ENCODE results near the gene GRID2. TPM values are rescaled to one million over a fixed set of nuclear protein-coding genes. Genes with fewer than 3 reads are reported as not detected.
"Not testable (repeated sequence)": the region's sequence is repeated elsewhere in the genome, so short reads cannot be mapped to it uniquely, and the experiment has no call there.

GRID2 gene
- total RNA-seq, 1 experiment from 2014 or later: not detected

DNA sequence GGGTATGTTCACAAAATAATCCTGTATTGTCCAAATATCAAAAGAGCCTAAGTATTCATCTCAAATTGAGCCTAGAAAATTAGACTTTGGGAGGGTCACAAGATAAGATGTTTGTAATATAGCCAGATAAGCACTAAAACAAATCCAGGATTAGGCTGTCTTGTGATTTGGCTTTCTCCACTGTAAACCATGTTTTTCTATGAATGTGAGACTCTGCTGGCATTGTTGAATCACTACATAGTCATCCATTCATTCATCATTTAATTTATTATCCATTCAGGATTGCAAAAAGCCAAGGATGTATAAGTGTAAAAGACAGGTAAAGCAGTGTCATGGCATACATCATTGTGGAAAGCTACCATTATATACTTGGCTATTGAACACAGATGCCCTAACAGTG, 148.0 kb downstream of the GRID2 start:
- Mint-ChIP-seq H3K36me3 (ENCODE audit: insufficient read depth, unreplicated experiment) (no peaks in the 10 kb centered on the region), H3K27ac (ENCODE audit: low read depth, unreplicated experiment) (no peak overlapping the region), H3K4me1 (ENCODE audit: insufficient read depth, unreplicated experiment) (peaks cover 13% of the 10 kb centered on the region), H3K9me3 (ENCODE audit: unreplicated experiment) (no peaks in the 10 kb centered on the region), H3K4me3 (ENCODE audit: unreplicated experiment) (no peak overlapping the region), H3K27me3 (ENCODE audit: insufficient read depth, unreplicated experiment) (no peaks in the 10 kb centered on the region)
- intact Hi-C loops (cut with micrococcal nuclease): no loop called here
- ChIA-PET POLR2A (no interaction called here), CTCF (no interaction called here)
- no peak for DNase-seq (ENCODE audit: unreplicated experiment)
- TF ChIP-seq, protein P1, sequence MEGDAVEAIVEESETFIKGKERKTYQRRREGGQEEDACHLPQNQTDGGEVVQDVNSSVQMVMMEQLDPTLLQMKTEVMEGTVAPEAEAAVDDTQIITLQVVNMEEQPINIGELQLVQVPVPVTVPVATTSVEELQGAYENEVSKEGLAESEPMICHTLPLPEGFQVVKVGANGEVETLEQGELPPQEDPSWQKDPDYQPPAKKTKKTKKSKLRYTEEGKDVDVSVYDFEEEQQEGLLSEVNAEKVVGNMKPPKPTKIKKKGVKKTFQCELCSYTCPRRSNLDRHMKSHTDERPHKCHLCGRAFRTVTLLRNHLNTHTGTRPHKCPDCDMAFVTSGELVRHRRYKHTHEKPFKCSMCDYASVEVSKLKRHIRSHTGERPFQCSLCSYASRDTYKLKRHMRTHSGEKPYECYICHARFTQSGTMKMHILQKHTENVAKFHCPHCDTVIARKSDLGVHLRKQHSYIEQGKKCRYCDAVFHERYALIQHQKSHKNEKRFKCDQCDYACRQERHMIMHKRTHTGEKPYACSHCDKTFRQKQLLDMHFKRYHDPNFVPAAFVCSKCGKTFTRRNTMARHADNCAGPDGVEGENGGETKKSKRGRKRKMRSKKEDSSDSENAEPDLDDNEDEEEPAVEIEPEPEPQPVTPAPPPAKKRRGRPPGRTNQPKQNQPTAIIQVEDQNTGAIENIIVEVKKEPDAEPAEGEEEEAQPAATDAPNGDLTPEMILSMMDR (IDR thresholded peaks at IDR 0.05; ENCODE audit: unreplicated experiment): no peak
- no TSS peak for BruUV-seq (replicated peaks)

DNA sequence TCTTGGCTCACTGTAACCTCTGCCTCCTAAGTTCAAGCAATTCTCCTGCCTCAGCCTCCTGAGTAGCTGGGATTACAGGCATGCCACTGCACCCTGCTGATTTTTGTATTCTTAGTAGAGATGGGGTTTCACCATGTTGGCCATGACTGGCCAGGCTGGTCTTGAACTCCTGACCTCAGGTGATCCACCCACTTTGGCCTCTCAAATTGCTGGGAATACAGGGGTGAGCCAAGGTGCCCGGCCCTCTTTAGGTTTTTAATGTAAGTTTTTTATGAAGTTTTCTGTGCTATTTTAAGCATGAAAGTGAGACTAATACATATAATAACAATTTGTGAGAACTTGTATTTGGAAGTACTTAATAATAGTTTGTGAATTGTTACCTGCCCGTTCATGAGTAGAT, 148.6 kb downstream of the GRID2 start:
- H3K9me3 Mint-ChIP-seq (ENCODE audit: unreplicated experiment); H3K36me3 Mint-ChIP-seq (ENCODE audit: insufficient read depth, unreplicated experiment); DNase-seq (ENCODE audit: unreplicated experiment); H3K27me3 Mint-ChIP-seq (ENCODE audit: insufficient read depth, unreplicated experiment); CTCF ChIA-PET; H3K4me3 Mint-ChIP-seq (ENCODE audit: unreplicated experiment); BruUV-seq (replicated peaks); intact Hi-C loops (cut with micrococcal nuclease); H3K27ac Mint-ChIP-seq (ENCODE audit: low read depth, unreplicated experiment): not testable (repeated sequence)
- POLR2A ChIA-PET: interaction anchor here (0.7 kb wide), 1 partner anchor 65 kb away, joined by 3 read pairs; no protein-coding TSS in a partner anchor
- peaks cover 16% of the 10 kb centered on the region for H3K4me1 Mint-ChIP-seq (ENCODE audit: insufficient read depth, unreplicated experiment)

DNA sequence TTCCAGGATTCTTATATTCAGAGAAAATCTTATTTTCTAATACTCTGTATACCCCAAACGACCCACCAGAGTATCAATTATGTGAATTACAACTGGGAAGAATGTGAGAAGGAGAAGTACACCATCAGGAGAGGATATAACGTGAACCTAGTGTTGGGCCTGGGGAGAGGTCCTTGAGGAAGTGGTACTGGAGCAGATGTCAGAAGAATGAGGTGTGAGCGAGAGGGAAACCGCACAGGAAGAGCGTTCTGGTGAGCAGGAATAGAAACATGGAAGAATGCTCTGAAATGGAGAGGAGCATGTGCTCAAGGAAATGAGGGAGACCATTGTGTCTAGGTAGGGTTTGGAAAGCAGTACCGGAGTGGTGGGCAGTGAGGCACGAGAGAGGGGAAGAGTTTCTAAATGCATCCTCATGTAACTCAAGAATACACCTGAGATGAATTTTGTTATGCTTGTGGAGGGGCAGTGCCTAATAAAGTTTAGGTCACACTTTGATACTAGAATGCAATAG, 151.6 kb downstream of the GRID2 start:
- intact Hi-C loops (cut with micrococcal nuclease): no loop called here
- Mint-ChIP-seq H3K9me3 (ENCODE audit: unreplicated experiment) (no peaks in the 10 kb centered on the region), H3K36me3 (ENCODE audit: insufficient read depth, unreplicated experiment) (no peaks in the 10 kb centered on the region), H3K27me3 (ENCODE audit: insufficient read depth, unreplicated experiment) (no peaks in the 10 kb centered on the region), H3K4me3 (ENCODE audit: unreplicated experiment) (no peak overlapping the region), H3K4me1 (ENCODE audit: insufficient read depth, unreplicated experiment) (peaks cover 16% of the 10 kb centered on the region), H3K27ac (ENCODE audit: low read depth, unreplicated experiment) (no peak overlapping the region)
- ChIA-PET POLR2A (no interaction called here), CTCF (no interaction called here)
- no peak for DNase-seq (ENCODE audit: unreplicated experiment)
- no TSS peak for BruUV-seq (replicated peaks)
- TF ChIP-seq, protein P1 (IDR thresholded peaks at IDR 0.05; ENCODE audit: unreplicated experiment): no peak

- intact Hi-C loops (cut with micrococcal nuclease): no loop called here
- no peaks in the 10 kb centered on the region for H3K36me3 Mint-ChIP-seq (ENCODE audit: insufficient read depth, unreplicated experiment)
- H3K27me3 Mint-ChIP-seq (ENCODE audit: insufficient read depth, unreplicated experiment): no peaks in the 10 kb centered on the region
- peak; percentile 51 for DNase-seq (ENCODE audit: unreplicated experiment)
- BruUV-seq (replicated peaks): no TSS peak
- CTCF ChIA-PET: interaction anchor here (0.6 kb wide), 1 partner anchor 8 kb away, joined by 3 read pairs; no protein-coding TSS in a partner anchor
- POLR2A ChIA-PET: no interaction called here
- H3K4me1 Mint-ChIP-seq (ENCODE audit: insufficient read depth, unreplicated experiment): peaks cover 16% of the 10 kb centered on the region
- TF ChIP-seq, protein P1 (IDR thresholded peaks at IDR 0.05; ENCODE audit: unreplicated experiment): no peak
- H3K9me3 Mint-ChIP-seq (ENCODE audit: unreplicated experiment): no peaks in the 10 kb centered on the region
- H3K4me3 Mint-ChIP-seq (ENCODE audit: unreplicated experiment): no peak overlapping the region
- no peak overlapping the region for H3K27ac Mint-ChIP-seq (ENCODE audit: low read depth, unreplicated experiment)
Observed at GRCh38 chr4:92455951-92456350, 152.2 kb downstream of the GRID2 start.

- Mint-ChIP-seq H3K27ac (ENCODE audit: low read depth, unreplicated experiment) (no peak overlapping the region), H3K9me3 (ENCODE audit: unreplicated experiment) (no peaks in the 10 kb centered on the region), H3K36me3 (ENCODE audit: insufficient read depth, unreplicated experiment) (no peaks in the 10 kb centered on the region), H3K4me3 (ENCODE audit: unreplicated experiment) (peak overlapping the region; percentile 30), H3K27me3 (ENCODE audit: insufficient read depth, unreplicated experiment) (no peaks in the 10 kb centered on the region), H3K4me1 (ENCODE audit: insufficient read depth, unreplicated experiment) (peaks cover 9% of the 10 kb centered on the region)
- CTCF ChIA-PET: no interaction called here
- DNase-seq (ENCODE audit: unreplicated experiment): no peak
- TF ChIP-seq, protein P1 (IDR thresholded peaks at IDR 0.05; ENCODE audit: unreplicated experiment): no peak
- intact Hi-C loops (cut with micrococcal nuclease): no loop called here
- BruUV-seq (replicated peaks): no TSS peak
- POLR2A ChIA-PET: interaction anchor here (0.6 kb wide), 1 partner anchor 271 kb away, joined by 3 read pairs; no protein-coding TSS in a partner anchor
Observed at GRCh38 chr4:92461732-92462131, 158.0 kb downstream of the GRID2 start.

Data from MCF 10A (cell line).